Glomerular visceral epithelial cell (primary cell): Measurements from ENCODE around the gene ANKRD34B.

Experiments
- DNase-seq: peaks from one replicate; pipeline ENCODE4 v3.0.0-alpha.2; 2016; ENCODE audit errors: extremely low spot score

The ANKRD34B gene

GRCh38 chr5:80569086-80569960 lies 757 bp downstream of the ANKRD34B start:
- no peak for DNase-seq

- DNase-seq, result no peak
These were observed 1.8 kb downstream of the ANKRD34B start for GRCh38 chr5:80568251-80568650.

GRCh38 chr5:80566711-80567259 lies 3.3 kb downstream of the ANKRD34B start:
- DNase-seq, result no peak

GRCh38 chr5:80565330-80565729 lies 4.8 kb downstream of the ANKRD34B start:
- DNase-seq, result peak; percentile 77

- DNase-seq, result no peak
These were observed 10.8 kb downstream of the ANKRD34B start for GRCh38 chr5:80559244-80559643.

- no peak for DNase-seq
These were observed 15.0 kb downstream of the ANKRD34B start for GRCh38 chr5:80555099-80555498.

- DNase-seq, result no peak
These were observed 15.4 kb downstream of the ANKRD34B start for GRCh38 chr5:80554646-80555045.

GRCh38 chr5:80541392-80541791 lies 28.7 kb downstream of the ANKRD34B start:
- DNase-seq, result no peak

- DNase-seq, result no peak
These were observed 29.4 kb downstream of the ANKRD34B start for GRCh38 chr5:80540691-80541090.

- peak; percentile 83 for DNase-seq
These were observed 53.3 kb downstream of the ANKRD34B start for GRCh38 chr5:80516826-80517225.

- DNase-seq, result no peak
These were observed 60.7 kb downstream of the ANKRD34B start for GRCh38 chr5:80509362-80509761.

- DNase-seq, result no peak
These were observed 61.2 kb downstream of the ANKRD34B start for GRCh38 chr5:80508844-80509243.

- no peak for DNase-seq
These were observed 62.4 kb downstream of the ANKRD34B start for GRCh38 chr5:80507663-80508062.
